Tibial nerve (tissue), 4 donors: Measurements from ENCODE around the gene RCAN1. TPM values are rescaled to one million over a fixed set of nuclear protein-coding genes. Genes with fewer than 3 reads are reported as not detected.
A peak's percentile ranks its signal among the peaks of the same experiment; 100 is the strongest.

Experiments
- DNase-seq, 2 donors: peaks; one replicate each; pipeline ENCODE4 v3.0.0-alpha.2; 2019; ENCODE audit warnings: low spot score in 2 of 2
- H3K27ac ChIP-seq, 4 donors: fragments of 200-600 bp; sonication (generic) in 3 of 4; one replicate each; pipeline ENCODE4 v1.5.1; 2017 to 2019; ENCODE audit warnings: mild to moderate bottlenecking in 1 of 4
- H3K27me3 ChIP-seq, 2 donors: fragments of 200-600 bp; sonication (generic) in 1 of 2; one replicate each; pipeline versions ENCODE4 v1.5.1 to v1.6.0; 2017 to 2019
- H3K36me3 ChIP-seq, 3 donors: fragments of 200-600 bp; sonication (generic); one replicate each; pipeline ENCODE4 v1.5.1; 2018 to 2019
- H3K4me1 ChIP-seq, 4 donors: fragments of 200-600 bp; sonication (generic) in 3 of 4; one replicate each; pipeline ENCODE4 v1.5.1; 2017 to 2019
- H3K4me3 ChIP-seq, 4 donors: fragments of 200-600 bp; sonication (generic) in 3 of 4; one replicate each; pipeline ENCODE4 v1.5.1; 2017 to 2019; ENCODE audit warnings: mild to moderate bottlenecking in 1 of 4, moderate library complexity in 1 of 4
- H3K9me3 ChIP-seq, 4 donors: fragments of 200-600 bp; sonication (generic) in 3 of 4; one replicate each; pipeline ENCODE4 v1.5.1; 2017 to 2019
- EP300 ChIP-seq, 2 donors: sonication (generic); formaldehyde crosslinking; IDR thresholded peaks; one replicate each; pipeline ENCODE4 v1.6.1; 2017; ENCODE audit warnings: antibody characterized with exemption in 2 of 2, mild to moderate bottlenecking in 1 of 2
- POLR2A ChIP-seq, 2 donors: fragments of 450-650 bp; IDR thresholded peaks; one replicate each; pipeline ENCODE4 v1.6.1; 2017; ENCODE audit warnings: antibody characterized with exemption in 2 of 2, mild to moderate bottlenecking in 2 of 2, moderate library complexity in 2 of 2
- whole genome bisulfite sequencing, 2 donors: methylation state at CpG; one replicate each; pipeline ENCODE4 v1.1.5; 2018; 5-methylcytosine and 5-hydroxymethylcytosine counted together
- total RNA-seq, 4 donors: library from RNA; depleted of rRNA; stranded (reverse); fragments of >200 nt; gene quantifications; one replicate each; pipeline ENCODE4 v1.1.0, GENCODE V29; 2016
- TF ChIP-seq, protein P1 (sequence below), 5 experiments: fragments of 200-600 bp in 3 of 5; fragments of 450-650 bp in 2 of 5; sonication (generic) in 3 of 5; IDR thresholded peaks; one replicate each; pipeline ENCODE4 v1.5.1; 2016 to 2019; ENCODE audit warnings: antibody characterized with exemption in 5 of 5, mild to moderate bottlenecking in 3 of 5, moderate library complexity in 2 of 5

The RCAN1 gene
- total RNA-seq, 4 donors from 2014 or later: 51.8 to 71.2 (median 66.7) TPM

DNA sequence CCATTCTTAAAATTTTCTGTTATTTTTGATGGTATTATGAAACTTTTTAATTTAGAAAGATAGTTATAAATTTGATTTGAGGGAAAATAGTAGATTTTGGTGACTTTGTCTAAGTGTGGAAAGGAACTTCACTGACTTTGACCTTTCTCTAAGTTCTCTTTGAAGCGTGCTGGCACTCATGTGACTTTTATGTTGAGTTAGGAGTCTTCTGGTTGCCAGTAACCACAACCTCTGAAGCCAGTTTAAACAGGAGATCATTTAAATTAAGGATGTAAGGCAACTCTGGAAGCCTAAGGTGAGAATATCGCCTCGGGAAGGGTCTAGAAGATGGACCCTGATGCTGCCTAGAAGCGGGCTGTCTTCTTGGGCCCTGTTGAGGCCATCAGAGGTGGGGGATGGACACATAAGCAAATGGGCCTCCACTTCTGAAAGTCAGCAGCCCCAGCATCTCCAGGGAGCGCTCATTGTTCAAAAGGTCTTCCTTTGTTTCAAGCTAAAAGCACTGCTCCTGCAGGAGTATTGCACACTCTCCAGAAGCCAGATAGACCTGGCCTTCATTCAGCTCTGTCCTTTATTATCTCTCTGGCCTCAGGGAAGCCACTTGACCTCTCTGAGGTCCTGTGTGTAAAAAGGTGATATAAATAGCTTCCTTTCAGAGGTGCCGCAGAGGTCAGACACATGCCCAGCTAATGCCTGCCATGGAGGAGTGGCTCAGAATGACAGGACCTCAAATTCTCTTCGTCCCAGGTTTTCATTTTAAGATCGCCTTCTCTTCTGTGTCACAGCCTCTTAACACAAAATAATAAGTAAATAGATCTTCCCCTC is 5.1 kb upstream of the RCAN1 start:
- H3K9me3 ChIP-seq: no peaks in the 10 kb centered on the region

DNA sequence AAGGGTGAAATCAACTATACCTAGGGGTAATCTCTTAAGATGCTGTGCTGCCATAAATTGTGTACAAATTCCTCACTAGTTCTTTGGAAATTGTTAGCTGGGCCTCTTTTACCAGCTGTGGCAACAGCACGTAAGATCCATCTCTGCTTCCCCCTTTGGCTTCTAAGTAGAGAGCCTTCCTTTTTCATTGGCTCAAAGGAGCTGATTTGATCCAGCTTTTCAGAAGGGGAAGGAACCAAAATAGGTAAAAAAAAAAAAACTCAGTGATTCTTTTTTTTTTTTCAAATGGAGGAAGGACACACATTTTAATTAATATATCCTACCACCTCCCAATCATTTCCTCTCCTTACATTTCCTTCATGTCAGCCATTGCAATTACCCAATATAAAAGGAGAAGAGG is 4.0 kb upstream of the RCAN1 start:
- H3K9me3 ChIP-seq: no peaks in the 10 kb centered on the region
- H3K27ac ChIP-seq: no peak overlapping the region
- H3K4me1 ChIP-seq: peaks cover 0 to 10% (median 6%) of the 10 kb centered on the region in 4 donors
- 76 to 83% methylated on average over 1 of the region's 1 CpG for WGBS, 2 donors
- TF ChIP-seq EP300 (IDR thresholded peaks at IDR 0.05) (no peak), POLR2A (IDR thresholded peaks at IDR 0.05) (no peak)
- TF ChIP-seq, protein P1, sequence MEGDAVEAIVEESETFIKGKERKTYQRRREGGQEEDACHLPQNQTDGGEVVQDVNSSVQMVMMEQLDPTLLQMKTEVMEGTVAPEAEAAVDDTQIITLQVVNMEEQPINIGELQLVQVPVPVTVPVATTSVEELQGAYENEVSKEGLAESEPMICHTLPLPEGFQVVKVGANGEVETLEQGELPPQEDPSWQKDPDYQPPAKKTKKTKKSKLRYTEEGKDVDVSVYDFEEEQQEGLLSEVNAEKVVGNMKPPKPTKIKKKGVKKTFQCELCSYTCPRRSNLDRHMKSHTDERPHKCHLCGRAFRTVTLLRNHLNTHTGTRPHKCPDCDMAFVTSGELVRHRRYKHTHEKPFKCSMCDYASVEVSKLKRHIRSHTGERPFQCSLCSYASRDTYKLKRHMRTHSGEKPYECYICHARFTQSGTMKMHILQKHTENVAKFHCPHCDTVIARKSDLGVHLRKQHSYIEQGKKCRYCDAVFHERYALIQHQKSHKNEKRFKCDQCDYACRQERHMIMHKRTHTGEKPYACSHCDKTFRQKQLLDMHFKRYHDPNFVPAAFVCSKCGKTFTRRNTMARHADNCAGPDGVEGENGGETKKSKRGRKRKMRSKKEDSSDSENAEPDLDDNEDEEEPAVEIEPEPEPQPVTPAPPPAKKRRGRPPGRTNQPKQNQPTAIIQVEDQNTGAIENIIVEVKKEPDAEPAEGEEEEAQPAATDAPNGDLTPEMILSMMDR (IDR thresholded peaks at IDR 0.05): no peak
- H3K27me3 ChIP-seq: no peaks in the 10 kb centered on the region
- no peak for DNase-seq
- no peaks in the 10 kb centered on the region for H3K36me3 ChIP-seq
- H3K4me3 ChIP-seq: no peak overlapping the region

More for the DNA sequence above, 5.1 kb upstream of the RCAN1 start:
- no peak overlapping the region for H3K4me3 ChIP-seq
- H3K4me1 ChIP-seq: peaks cover 0 to 7% (median 5%) of the 10 kb centered on the region in 4 donors
- H3K27me3 ChIP-seq: no peaks in the 10 kb centered on the region
- WGBS, 2 donors: 86% methylated on average over 8 of the region's 8 CpGs
- no peak for DNase-seq
- no peak overlapping the region for H3K27ac ChIP-seq
- no peaks in the 10 kb centered on the region for H3K36me3 ChIP-seq
- TF ChIP-seq, protein P1 (IDR thresholded peaks at IDR 0.05): no peak
- TF ChIP-seq EP300 (IDR thresholded peaks at IDR 0.05) (no peak), POLR2A (IDR thresholded peaks at IDR 0.05) (no peak)

DNA sequence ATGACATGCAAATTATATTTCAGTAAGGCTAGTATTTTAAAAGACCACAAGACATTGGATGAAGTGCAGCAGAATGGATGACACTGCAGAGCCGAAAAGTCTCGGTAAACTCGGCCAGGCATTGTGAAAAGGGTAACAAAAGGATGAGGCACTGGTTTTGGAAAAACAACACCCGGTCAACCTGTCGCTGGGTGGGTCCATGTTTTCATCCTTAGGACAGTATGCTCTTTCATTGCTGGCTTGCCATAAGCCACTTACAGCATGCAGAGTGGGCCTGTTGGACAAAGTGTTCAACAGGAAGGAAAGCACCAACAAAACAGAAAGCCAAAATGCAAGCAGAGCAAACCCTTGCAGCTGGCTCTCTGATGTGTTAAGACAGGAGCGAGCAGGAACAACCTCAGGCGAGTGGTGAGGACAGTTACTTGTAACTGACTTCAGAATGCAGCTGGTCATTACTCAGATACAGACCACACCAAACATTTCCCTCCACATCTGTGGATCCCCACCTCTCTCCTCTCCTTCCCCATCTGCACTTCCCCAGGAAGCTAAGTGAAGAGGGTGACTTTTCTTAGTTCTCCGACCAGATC is 2.9 kb upstream of the RCAN1 start:
- Histone ChIP-seq H3K4me1 (peaks cover 0 to 21% (median 14%) of the 10 kb centered on the region in 4 donors), H3K9me3 (no peaks in the 10 kb centered on the region), H3K27ac (no peak overlapping the region), H3K4me3 (no peak overlapping the region), H3K27me3 (no peaks in the 10 kb centered on the region), H3K36me3 (no peaks in the 10 kb centered on the region)
- 72 to 78% methylated on average over 8 of the region's 8 CpGs for WGBS, 2 donors
- TF ChIP-seq, protein P1 (IDR thresholded peaks at IDR 0.05): no peak
- TF ChIP-seq POLR2A (IDR thresholded peaks at IDR 0.05) (no peak), EP300 (IDR thresholded peaks at IDR 0.05) (peak in 1 of 2 donors; percentile 42)
- DNase-seq: no peak

DNA sequence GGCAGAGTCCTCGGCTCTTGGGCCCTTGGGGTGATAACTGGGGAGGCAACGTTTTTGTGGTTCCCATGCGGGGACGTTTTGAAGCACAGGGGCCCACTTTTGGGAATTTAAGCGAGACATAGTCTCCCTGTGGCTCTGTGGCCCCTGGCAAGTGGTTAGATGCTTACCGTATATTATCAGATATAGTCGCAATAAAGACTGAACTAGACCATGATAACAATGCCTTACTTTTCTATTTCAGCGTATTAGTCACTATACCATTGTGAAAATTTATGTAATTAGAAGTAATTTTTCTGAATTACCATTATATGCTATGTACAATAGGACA is 538 bp upstream of the RCAN1 start:
- no peaks in the 10 kb centered on the region for H3K27me3 ChIP-seq
- H3K4me3 ChIP-seq: peak overlapping the region; percentile 50 to 87 (median 78)
- no peak for DNase-seq
- peaks cover 0 to 29% (median 16%) of the 10 kb centered on the region in 4 donors for H3K4me1 ChIP-seq
- no peaks in the 10 kb centered on the region for H3K9me3 ChIP-seq
- no peaks in the 10 kb centered on the region for H3K36me3 ChIP-seq
- TF ChIP-seq EP300 (IDR thresholded peaks at IDR 0.05) (no peak), POLR2A (IDR thresholded peaks at IDR 0.05) (no peak)
- TF ChIP-seq, protein P1 (IDR thresholded peaks at IDR 0.05): no peak
- H3K27ac ChIP-seq: peak overlapping the region; percentile 67 to 89 (median 85)
- 1 to 2% methylated on average over 8 of the region's 8 CpGs for WGBS, 2 donors
